Ishikawa (cell line): ENCODE results near the gene IL26.

Experiments
- CEBPB ChIP-seq: IDR thresholded peaks from 2 replicates; pipeline ENCODE4 v1.6.1; 2012
- EP300 ChIP-seq: IDR thresholded peaks from 2 replicates; pipeline ENCODE4 v1.6.1; 2012; ENCODE audit warnings: borderline replicate concordance
- FOXM1 ChIP-seq: IDR thresholded peaks from 2 replicates; pipeline ENCODE4 v1.6.1; 2012; ENCODE audit warnings: low read depth, borderline replicate concordance
- RAD21 ChIP-seq: IDR thresholded peaks from 2 replicates; pipeline ENCODE4 v1.6.1; 2012; ENCODE audit warnings: low read depth
- TAF1 ChIP-seq: IDR thresholded peaks from 2 replicates; pipeline ENCODE4 v1.6.1; 2012; ENCODE audit warnings: low read depth, mild to moderate bottlenecking
- TCF12 ChIP-seq: IDR thresholded peaks from 2 replicates; pipeline ENCODE4 v1.6.1; 2012; ENCODE audit warnings: low read depth
- TEAD4 ChIP-seq: IDR thresholded peaks from 2 replicates; pipeline ENCODE4 v1.6.1; 2012
- YY1 ChIP-seq: IDR thresholded peaks from 2 replicates; pipeline ENCODE4 v1.6.1; 2012; ENCODE audit warnings: low read depth
- TF ChIP-seq, protein P1 (sequence below): IDR thresholded peaks from 2 replicates; pipeline ENCODE4 v1.6.1; 2012

DNA sequence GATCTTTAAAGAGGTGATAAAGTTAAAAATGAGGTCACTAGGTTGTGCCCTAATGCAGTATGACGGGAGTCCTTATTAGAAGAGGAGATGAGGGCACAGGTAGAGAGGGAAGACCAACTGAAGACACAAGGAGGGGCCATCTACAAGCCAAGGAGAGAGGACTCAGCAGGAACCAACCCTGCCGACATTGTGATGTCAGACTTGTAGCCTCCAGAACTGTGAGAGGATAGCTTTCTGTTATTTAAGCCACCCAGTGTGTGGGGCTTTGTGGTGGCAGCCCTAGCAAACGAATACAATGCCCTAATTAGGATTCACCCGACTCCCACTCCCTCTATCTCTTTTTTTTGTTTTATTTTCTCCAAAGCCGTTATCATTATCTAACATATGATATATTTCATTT is 7.9 kb upstream of the IL26 start:
- TF ChIP-seq FOXM1, result no peak
- no peak for TF ChIP-seq CEBPB
- TF ChIP-seq, protein P1, sequence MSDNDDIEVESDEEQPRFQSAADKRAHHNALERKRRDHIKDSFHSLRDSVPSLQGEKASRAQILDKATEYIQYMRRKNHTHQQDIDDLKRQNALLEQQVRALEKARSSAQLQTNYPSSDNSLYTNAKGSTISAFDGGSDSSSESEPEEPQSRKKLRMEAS, result no peak
- no peak for TF ChIP-seq TEAD4
- no peak for TF ChIP-seq EP300
- no peak for TF ChIP-seq TAF1
- no peak for TF ChIP-seq RAD21
- TF ChIP-seq TCF12, result no peak
- no peak for TF ChIP-seq YY1
